Calu3 (cell line): ENCODE data around the gene RHOF. TPM values are rescaled to one million over a fixed set of nuclear protein-coding genes. Genes with fewer than 3 reads are reported as not detected.

ENCODE experiments used
- BruUV-seq: library from RNA; stranded (reverse); fragments of 400-500 nt; replicated peaks from 2 replicates; lab custom pipeline; 2021; lab: Mats Ljungman, UMichigan
- CTCF ChIA-PET: fragments of 300-600 bp; sonication (Branson Sonifier 250); formaldehyde crosslinking; loops from one replicate; lab custom pipeline; 2022; ENCODE audit warnings: antibody characterized with exemption; lab: Charles Lee
- DNase-seq: peaks from one replicate; pipeline ENCODE4 v3.0.0; 2022
- H3K27ac Mint-ChIP-seq: one replicate; pipeline ENCODE4 v1.8.0; 2022; ENCODE audit warnings: mixed read lengths; ENCODE audit not compliant: unreplicated experiment
- H3K27me3 Mint-ChIP-seq: one replicate; pipeline ENCODE4 v1.8.0; 2022; ENCODE audit warnings: mixed read lengths; ENCODE audit not compliant: unreplicated experiment
- H3K36me3 Mint-ChIP-seq: one replicate; pipeline ENCODE4 v1.8.0; 2022; ENCODE audit warnings: mild to moderate bottlenecking, moderate library complexity, mixed read lengths; ENCODE audit not compliant: insufficient read depth, unreplicated experiment
- H3K4me1 Mint-ChIP-seq: one replicate; pipeline ENCODE4 v1.8.0; 2022; ENCODE audit warnings: mild to moderate bottlenecking, low read depth, mixed read lengths; ENCODE audit not compliant: unreplicated experiment
- H3K4me3 Mint-ChIP-seq: one replicate; pipeline ENCODE4 v1.8.0; 2022; ENCODE audit warnings: mild to moderate bottlenecking, low read depth, moderate library complexity, mixed read lengths; ENCODE audit not compliant: unreplicated experiment
- H3K9me3 Mint-ChIP-seq: one replicate; pipeline ENCODE4 v1.8.0; 2022; ENCODE audit warnings: low read depth, mixed read lengths; ENCODE audit not compliant: unreplicated experiment
- intact Hi-C: fragments of 100-400 bp; cut with micrococcal nuclease; formaldehyde crosslinking; loops from one replicate; pipeline ENCODE4 v1.10.0; 2022; ENCODE audit not compliant: unreplicated experiment
- total RNA-seq: library from RNA; stranded (reverse); gene quantifications from 2 replicates; pipeline ENCODE4 v1.2.3, GENCODE V29; 2022
- TF ChIP-seq, protein P1 (sequence below): fragments of 200-600 bp; IDR thresholded peaks from one replicate; pipeline ENCODE4 v1.8.0; 2022; ENCODE audit warnings: antibody characterized with exemption; ENCODE audit not compliant: unreplicated experiment

RHOF gene
- total RNA-seq, 1 experiment from 2014 or later = 73.9 TPM

DNA sequence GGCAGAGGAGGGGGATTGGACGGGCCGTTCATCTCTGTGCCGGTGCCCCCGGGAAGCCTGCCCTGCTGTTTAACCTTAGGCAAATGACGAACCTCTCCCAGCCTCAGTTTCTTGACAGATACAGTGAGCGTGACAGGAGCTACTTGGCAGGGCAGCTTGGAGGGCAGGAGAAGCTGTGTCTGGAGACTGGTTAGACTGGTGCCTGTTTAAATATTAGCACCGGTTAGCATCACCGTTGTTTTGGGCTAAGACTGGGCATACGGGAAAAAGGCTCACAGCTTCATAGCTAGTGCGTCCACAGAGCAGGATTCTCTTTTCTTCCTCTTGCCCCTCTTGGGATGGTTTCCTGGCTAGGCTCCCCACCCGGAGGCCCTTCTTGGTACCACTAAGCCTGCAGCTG lies 38.7 kb downstream of the RHOF start:
- no peaks in the 10 kb centered on the region for H3K9me3 Mint-ChIP-seq
- no TSS peak for BruUV-seq
- peaks cover 5% of the 10 kb centered on the region for H3K36me3 Mint-ChIP-seq
- H3K27me3 Mint-ChIP-seq = no peaks in the 10 kb centered on the region
- CTCF ChIA-PET = no interaction called here
- intact Hi-C loops = no loop called here
- TF ChIP-seq, protein P1, sequence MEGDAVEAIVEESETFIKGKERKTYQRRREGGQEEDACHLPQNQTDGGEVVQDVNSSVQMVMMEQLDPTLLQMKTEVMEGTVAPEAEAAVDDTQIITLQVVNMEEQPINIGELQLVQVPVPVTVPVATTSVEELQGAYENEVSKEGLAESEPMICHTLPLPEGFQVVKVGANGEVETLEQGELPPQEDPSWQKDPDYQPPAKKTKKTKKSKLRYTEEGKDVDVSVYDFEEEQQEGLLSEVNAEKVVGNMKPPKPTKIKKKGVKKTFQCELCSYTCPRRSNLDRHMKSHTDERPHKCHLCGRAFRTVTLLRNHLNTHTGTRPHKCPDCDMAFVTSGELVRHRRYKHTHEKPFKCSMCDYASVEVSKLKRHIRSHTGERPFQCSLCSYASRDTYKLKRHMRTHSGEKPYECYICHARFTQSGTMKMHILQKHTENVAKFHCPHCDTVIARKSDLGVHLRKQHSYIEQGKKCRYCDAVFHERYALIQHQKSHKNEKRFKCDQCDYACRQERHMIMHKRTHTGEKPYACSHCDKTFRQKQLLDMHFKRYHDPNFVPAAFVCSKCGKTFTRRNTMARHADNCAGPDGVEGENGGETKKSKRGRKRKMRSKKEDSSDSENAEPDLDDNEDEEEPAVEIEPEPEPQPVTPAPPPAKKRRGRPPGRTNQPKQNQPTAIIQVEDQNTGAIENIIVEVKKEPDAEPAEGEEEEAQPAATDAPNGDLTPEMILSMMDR = no peak
- H3K27ac Mint-ChIP-seq = no peak overlapping the region
- no peaks in the 10 kb centered on the region for H3K4me1 Mint-ChIP-seq
- no peak overlapping the region for H3K4me3 Mint-ChIP-seq
- DNase-seq = no peak

DNA sequence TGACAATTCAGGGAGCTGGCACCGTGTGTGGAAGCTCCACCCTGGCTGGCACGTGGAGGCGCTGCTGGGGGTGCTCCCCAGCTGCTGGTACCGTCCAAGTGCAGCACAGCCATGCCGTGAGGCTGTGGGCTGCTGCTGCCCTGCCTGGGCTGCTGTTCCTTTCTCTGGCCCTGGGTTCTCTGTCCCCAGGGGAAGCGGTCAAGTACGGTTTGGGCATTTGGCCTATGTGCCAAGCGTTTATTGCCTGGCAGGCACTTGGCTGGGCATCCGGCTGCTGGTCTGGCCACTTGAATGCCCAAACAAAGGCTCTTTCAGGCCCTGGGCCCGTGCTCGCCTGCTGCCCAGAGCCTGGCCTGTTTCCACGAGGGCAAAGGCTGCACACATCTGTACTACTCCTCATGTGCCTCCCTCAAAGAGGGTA lies 39.6 kb downstream of the RHOF start:
- DNase-seq = no peak
- Mint-ChIP-seq H3K27ac (no peak overlapping the region), H3K4me1 (peaks cover 6% of the 10 kb centered on the region), H3K27me3 (no peaks in the 10 kb centered on the region), H3K9me3 (no peaks in the 10 kb centered on the region), H3K36me3 (peaks cover 11% of the 10 kb centered on the region), H3K4me3 (no peak overlapping the region)
- intact Hi-C loops = no loop called here
- BruUV-seq = no TSS peak
- CTCF ChIA-PET = no interaction called here
- TF ChIP-seq, protein P1 = no peak

DNA sequence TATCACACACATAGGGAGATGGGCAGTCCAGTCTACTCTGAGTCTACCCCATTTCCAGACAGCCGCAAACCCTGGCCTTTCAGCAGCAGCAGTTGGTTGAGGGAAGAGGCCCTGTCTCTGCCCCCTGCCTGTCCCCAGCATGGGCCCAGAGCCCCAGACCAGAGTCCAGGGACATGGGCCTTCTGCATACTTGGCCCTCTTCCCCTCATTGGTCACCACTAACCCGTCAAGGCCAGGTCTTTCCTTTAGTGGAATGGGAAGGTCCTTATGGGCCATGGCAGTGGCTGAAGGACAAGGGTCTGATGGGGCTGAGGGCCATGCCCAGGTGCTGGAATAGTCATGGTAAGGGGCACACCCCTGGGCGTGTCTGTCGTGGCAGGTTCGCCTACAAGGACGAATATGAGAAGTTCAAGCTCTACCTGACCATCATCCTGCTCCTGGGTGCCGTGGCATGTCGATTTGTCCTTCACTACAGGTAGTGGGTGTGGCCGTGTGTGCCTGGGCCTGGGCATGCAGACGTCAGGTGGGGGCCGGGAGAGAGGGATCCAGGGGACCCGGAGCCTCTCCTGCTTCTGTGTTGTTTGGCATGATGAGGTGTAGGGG lies 41.6 kb downstream of the RHOF start:
- H3K27me3 Mint-ChIP-seq = no peaks in the 10 kb centered on the region
- H3K36me3 Mint-ChIP-seq = peaks cover 11% of the 10 kb centered on the region
- TF ChIP-seq, protein P1 = no peak
- no peaks in the 10 kb centered on the region for H3K9me3 Mint-ChIP-seq
- no peak for DNase-seq
- intact Hi-C loops = no loop called here
- no peak overlapping the region for H3K4me3 Mint-ChIP-seq
- H3K4me1 Mint-ChIP-seq = peaks cover 12% of the 10 kb centered on the region
- H3K27ac Mint-ChIP-seq = no peak overlapping the region
- CTCF ChIA-PET = no interaction called here
- no TSS peak for BruUV-seq

DNA sequence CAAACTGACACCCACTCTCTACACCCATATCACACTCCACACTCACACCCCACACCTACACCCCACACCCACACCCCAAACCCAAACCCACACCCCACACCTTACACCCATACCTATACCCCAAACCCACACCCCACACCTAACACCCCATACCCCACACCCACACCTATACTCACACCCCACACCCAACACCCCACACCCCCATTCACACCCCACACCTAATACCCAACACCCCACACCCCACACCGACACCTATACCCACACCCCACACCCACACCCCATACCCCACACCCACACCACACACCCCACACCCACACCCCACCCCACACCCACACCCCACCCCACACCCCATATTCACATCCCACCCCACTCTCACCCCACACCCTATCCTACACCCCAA lies 42.5 kb downstream of the RHOF start:
- no peak overlapping the region for H3K4me3 Mint-ChIP-seq
- no peaks in the 10 kb centered on the region for H3K27me3 Mint-ChIP-seq
- TF ChIP-seq, protein P1 = no peak
- intact Hi-C loops = no loop called here
- no peaks in the 10 kb centered on the region for H3K9me3 Mint-ChIP-seq
- DNase-seq = no peak
- CTCF ChIA-PET = no interaction called here
- H3K36me3 Mint-ChIP-seq = peaks cover 11% of the 10 kb centered on the region
- peaks cover 12% of the 10 kb centered on the region for H3K4me1 Mint-ChIP-seq
- H3K27ac Mint-ChIP-seq = no peak overlapping the region
- no TSS peak for BruUV-seq
